NCI-H187 treated with DMSO at 0.1 percent for 48 hours (cell line): Measurements from ENCODE around the gene ACTL7A.
"Not testable (repeated sequence)": the region's sequence is repeated elsewhere in the genome, so short reads cannot be mapped to it uniquely, and the experiment has no call there.

Experiments
- DNase-seq: peaks from one replicate; lab custom pipeline; 2025; lab: John Stamatoyannopoulos, UW

ACTL7A gene

GRCh38 chr9:108880738-108881316 is 18.8 kb downstream of the ACTL7A start:
- DNase-seq, result no peak

- DNase-seq, result no peak
Observed at GRCh38 chr9:108882052-108882888, 20.2 kb downstream of the ACTL7A start.

- no peak for DNase-seq
Observed at GRCh38 chr9:108883085-108883484, 21.0 kb downstream of the ACTL7A start.

DNA sequence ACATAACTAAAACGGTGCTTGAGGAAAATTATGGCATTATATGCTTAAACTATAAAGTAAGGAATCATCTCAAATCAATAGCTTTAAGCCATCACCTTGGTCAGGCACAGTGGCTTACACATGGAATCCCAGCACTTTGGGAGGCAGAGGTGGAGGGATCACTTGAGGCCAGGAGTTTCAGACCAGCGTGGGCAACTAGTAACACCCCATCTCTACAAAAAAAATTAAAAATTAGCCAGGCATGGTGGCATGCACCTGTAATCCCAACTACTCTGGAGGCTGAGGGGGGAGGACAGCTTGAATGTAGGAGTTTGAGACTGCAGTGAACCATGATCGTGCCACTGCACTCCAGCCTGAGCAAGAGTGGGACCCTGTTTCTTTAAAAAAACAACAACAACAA is 22.6 kb downstream of the ACTL7A start:
- DNase-seq, result no peak

DNA sequence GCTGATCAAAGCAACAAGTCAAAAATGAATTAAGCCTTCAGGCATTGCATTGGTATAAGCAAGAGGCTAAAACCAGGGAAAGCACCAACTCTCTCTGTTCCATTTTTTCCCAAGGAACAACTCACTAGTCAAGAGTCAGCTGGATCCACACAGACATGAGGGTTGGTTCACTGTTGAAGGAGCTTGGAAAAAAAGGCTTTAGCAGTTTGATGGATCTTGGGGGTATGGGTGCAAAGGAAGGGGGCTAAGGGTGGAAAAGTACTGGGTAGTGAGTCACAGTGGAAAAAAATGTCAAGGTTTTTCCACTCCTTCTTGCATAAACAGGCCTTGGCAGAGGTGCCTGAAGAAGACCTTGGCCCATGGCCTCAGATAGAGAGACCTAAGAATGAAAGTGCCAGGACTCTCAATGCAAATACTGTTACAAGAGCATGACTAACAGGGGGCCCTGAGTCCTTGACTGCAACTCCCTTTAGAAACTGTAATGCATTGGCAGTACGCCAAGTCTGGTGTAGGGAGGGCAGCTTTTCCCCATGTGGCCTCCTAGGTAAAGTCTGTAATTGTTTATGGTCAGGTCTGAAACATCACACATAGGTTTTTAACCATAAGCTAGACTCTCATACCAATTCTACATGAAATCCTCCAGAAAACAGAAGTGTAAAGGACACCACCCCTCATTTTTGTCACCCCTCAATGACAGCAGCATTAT is 23.7 kb downstream of the ACTL7A start:
- no peak for DNase-seq

GRCh38 chr9:108886594-108887271 is 24.7 kb downstream of the ACTL7A start:
- DNase-seq, result not testable (repeated sequence)

DNA sequence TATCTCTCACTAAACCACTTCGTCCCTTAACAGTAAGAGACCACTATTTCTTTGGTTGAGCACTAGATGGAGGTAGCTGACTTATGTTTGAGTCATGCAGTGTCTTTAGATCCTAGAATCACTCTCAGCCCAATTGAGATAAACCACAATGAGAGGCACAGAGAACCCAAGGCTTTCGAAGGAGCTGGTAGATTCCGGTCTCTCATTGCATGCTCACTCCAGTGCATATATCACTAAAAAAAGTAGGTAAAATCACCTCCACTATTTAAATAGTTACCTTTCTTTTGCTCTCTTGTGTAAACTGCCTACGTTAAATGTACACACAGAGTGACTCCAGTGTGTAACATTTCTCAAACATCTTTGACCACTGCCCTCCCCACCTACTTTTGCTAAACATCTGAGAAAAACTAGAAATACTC is 27.6 kb downstream of the ACTL7A start:
- DNase-seq, result no peak

- no peak for DNase-seq
Observed at GRCh38 chr9:108894225-108894997, 32.3 kb downstream of the ACTL7A start.

GRCh38 chr9:108897324-108898096 is 35.4 kb downstream of the ACTL7A start:
- no peak for DNase-seq

GRCh38 chr9:108899023-108899695 is 37.1 kb downstream of the ACTL7A start:
- not testable (repeated sequence) for DNase-seq

GRCh38 chr9:108900176-108900575 is 38.1 kb downstream of the ACTL7A start:
- no peak for DNase-seq

- DNase-seq, result no peak
Observed at GRCh38 chr9:108903420-108904103, 41.5 kb downstream of the ACTL7A start.

DNA sequence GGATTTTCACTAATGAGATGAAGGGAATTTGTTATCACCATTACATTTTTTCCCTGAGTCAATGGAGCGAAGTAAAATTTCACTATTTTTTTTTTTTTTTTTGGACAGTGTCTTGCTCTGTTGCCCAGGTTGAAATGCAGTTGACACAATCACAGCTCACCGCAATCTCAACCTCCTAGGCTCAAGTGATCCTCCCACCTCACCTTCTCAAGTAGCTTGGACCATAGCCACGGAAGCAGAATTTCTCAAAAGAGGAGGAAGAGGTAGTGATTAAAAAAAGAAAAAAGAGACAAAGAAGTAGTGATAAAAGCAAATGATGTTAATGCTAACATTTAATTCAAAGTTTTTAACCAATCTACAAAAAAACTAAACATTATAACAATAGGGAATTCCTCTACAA is 42.1 kb downstream of the ACTL7A start:
- no peak for DNase-seq

- no peak for DNase-seq
Observed at GRCh38 chr9:108905494-108905893, 43.4 kb downstream of the ACTL7A start.

DNA sequence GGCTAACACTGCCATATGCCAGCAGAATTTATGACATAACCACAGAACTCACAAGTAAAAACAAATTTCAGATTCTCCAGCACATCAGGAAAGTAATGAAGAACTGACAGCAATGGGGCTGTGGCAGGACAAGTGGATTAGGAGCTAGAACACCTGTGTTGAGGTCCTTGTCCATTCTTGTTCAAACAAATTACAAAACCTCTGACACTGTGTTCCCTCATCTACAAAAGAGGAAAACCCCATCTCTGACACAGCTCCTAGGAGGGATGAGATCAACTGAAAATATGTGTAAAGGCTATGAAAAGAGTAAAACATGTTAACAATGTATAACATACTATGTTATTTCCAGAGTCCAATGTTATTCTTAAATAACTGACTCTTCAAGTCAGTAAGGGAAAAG is 48.3 kb downstream of the ACTL7A start:
- DNase-seq, result no peak

GRCh38 chr9:108910914-108911313 is 48.8 kb downstream of the ACTL7A start:
- DNase-seq, result no peak

DNA sequence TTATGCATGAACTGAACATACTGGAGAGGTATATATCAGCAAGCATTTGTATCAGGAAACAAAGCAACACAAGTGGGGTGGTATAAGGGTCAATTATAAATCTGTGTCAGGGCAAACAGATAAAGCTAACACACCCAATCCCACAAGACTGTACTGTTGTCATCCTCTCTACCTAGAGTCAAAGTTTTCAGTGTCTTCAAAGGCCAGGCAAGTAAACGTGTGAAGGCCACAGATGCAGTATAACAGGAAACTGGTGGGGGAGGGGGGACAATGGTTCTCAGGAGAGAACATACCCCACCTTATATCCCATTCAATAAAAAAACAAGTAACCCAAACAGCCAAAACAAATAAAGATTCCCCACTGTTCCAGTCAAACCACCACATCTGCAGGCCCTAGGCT is 49.8 kb downstream of the ACTL7A start:
- DNase-seq, result no peak
